Adipocyte (in vitro differentiated cells): Measurements from ENCODE around the gene STMN3.
A peak's percentile ranks its signal among the peaks of the same experiment; 100 is the strongest.

ENCODE experiments used
- DNase-seq: peaks from one replicate; pipeline ENCODE4 v3.0.0-alpha.2; 2015; ENCODE audit warnings: low read depth
- H3K27me3 ChIP-seq: replicated peaks from 2 replicates; pipeline ENCODE4 v1.7.0; 2013; ENCODE audit warnings: mild to moderate bottlenecking, low read length, moderate library complexity; ENCODE audit not compliant: control insufficient read depth, insufficient read depth
- H3K36me3 ChIP-seq: 2 replicates; pipeline ENCODE4 v1.7.0; 2013; ENCODE audit warnings: low read length, mild to moderate bottlenecking, moderate library complexity; ENCODE audit not compliant: control insufficient read depth, insufficient read depth, severe bottlenecking
- H3K4me1 ChIP-seq: 2 replicates; pipeline ENCODE4 v1.7.0; 2013; ENCODE audit warnings: mild to moderate bottlenecking, low read length, moderate library complexity; ENCODE audit not compliant: control insufficient read depth, insufficient read depth
- H3K4me3 ChIP-seq: 2 replicates; pipeline ENCODE4 v1.7.0; 2013; ENCODE audit warnings: mild to moderate bottlenecking, low read length, moderate library complexity
- H3K9ac ChIP-seq: 2 replicates; pipeline ENCODE4 v1.7.0; 2013; ENCODE audit warnings: mild to moderate bottlenecking, low read length, moderate library complexity
- H3K9me3 ChIP-seq: 2 replicates; pipeline ENCODE4 v1.7.0; 2013; ENCODE audit warnings: mild to moderate bottlenecking, low read length, moderate library complexity; ENCODE audit not compliant: control insufficient read depth

The STMN3 gene

DNA sequence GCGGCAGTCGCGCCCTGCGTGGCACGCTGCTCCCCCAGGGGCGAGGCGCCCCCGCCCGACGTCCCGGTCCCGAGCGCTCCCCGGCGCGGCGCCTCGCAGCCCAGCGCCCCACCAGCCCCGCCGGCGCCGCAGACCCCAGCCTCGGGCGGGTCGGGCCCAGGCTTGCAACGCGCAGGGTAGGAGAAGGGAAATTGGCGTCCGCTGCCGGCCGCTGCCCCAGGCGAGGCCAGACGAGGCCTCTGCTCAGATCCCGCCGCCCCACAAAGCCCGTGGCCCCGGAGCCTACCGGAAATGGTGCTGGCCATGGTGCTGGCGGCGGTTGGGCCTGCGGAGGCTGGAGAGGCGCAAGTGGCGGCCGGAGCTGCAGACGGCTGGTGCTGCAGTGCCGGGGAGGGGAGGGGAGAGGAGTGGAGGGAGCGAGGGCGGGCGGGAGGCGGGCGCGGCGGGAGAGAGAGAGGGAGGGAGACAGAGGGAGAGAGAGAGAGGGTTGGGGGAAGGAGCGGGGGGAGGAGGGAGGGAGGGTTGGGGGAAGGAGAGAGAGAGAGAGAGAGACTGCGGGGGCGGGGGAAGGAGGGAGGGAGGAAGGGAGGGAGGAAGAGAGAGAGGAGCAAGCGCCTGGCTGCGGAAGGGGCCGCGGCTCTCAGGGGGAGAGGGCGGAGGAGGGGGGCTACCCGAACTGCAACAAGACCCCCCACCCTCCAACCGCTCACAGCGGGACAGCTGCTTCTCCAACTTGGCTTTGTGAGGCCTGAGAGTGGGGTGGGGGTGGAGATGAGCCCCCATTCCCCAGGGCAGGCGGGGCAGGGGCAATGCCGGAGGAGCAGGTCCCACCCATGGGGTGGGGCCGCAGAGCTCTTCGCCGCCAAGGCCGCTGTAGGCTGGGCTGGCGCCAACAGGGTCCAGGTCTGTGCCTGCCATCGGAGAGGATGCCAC, at the start of gene STMN3:
STMN3 (minus strand) TSS at position 384 of the 933 bp plus-strand sequence; CDS start at position 305, 79 bp downstream.
- H3K36me3 ChIP-seq = no peaks in the 10 kb centered on the region
- peaks cover 8% of the 10 kb centered on the region for H3K27me3 ChIP-seq
- peak within 1 kb of the TSS; percentile 69 for H3K4me3 ChIP-seq
- peaks cover 10% of the 10 kb centered on the region for H3K4me1 ChIP-seq
- no peak within 1 kb of the TSS for H3K9ac ChIP-seq
- DNase-seq = peak; percentile 90
- no peaks in the 10 kb centered on the region for H3K9me3 ChIP-seq

GRCh38 chr20:63702036-63702665, 48.9 kb upstream of the STMN3 start:
- no peak for DNase-seq
- H3K9ac ChIP-seq = no peak overlapping the region
- peaks cover 25% of the 10 kb centered on the region for H3K36me3 ChIP-seq
- no peaks in the 10 kb centered on the region for H3K27me3 ChIP-seq
- no peak overlapping the region for H3K4me3 ChIP-seq
- H3K4me1 ChIP-seq = peaks cover 38% of the 10 kb centered on the region
- no peaks in the 10 kb centered on the region for H3K9me3 ChIP-seq

DNA sequence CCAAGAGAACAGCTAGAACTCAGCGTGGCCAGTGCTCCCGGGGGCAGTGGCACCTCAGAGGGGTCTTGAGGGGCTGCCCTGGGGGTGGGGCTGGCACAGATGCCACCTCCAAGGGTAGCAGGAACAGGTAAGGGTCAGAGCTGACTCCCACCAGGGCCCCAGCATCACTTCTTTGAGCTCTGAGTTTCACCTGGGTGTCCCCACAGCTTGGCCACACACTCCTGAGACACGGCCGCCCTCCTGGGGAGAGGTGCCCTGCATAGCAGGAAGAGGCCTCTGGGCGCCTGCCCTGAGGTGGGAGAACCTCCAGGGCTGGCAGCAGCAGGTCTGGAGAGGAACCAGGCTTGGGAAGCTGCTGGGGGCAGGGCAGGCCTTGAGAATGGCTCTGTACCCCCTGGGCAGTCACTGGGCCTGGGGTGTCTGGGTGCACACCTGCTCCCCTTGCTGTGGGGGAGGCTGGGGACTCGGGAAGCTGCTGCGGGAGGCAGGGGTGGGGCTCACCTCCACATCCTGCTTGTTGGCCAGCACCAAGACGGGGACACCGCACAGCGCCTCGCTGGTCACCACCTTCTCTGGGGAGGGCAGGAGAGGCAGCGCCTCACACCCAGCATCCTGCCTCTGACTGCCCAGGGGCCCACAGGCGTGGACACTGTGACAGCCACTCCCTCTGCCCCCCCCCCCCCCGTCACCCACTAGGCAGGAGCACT, 48.3 kb upstream of the STMN3 start:
- Histone ChIP-seq H3K36me3 (peaks cover 25% of the 10 kb centered on the region), H3K9me3 (no peaks in the 10 kb centered on the region), H3K4me1 (peaks cover 41% of the 10 kb centered on the region), H3K9ac (no peak overlapping the region), H3K27me3 (no peaks in the 10 kb centered on the region), H3K4me3 (no peak overlapping the region)
- no peak for DNase-seq

DNA sequence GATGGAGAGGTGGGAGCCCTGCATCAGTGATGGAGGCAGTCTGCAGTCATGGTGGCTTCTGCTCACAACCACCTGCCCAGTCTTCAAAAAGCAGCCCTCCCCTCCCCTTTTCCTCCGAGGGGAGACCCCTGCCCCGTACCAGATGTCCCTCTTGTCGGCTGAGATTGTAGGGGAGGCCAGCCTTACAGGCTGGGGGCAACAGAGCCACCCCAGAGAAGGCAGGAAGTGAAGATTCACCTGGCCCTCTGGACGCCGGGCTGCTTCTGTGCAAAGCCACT, 47.8 kb upstream of the STMN3 start:
- Histone ChIP-seq H3K27me3 (no peaks in the 10 kb centered on the region), H3K4me1 (peaks cover 36% of the 10 kb centered on the region), H3K9me3 (no peaks in the 10 kb centered on the region), H3K4me3 (no peak overlapping the region), H3K9ac (no peak overlapping the region), H3K36me3 (peaks cover 25% of the 10 kb centered on the region)
- no peak for DNase-seq

DNA sequence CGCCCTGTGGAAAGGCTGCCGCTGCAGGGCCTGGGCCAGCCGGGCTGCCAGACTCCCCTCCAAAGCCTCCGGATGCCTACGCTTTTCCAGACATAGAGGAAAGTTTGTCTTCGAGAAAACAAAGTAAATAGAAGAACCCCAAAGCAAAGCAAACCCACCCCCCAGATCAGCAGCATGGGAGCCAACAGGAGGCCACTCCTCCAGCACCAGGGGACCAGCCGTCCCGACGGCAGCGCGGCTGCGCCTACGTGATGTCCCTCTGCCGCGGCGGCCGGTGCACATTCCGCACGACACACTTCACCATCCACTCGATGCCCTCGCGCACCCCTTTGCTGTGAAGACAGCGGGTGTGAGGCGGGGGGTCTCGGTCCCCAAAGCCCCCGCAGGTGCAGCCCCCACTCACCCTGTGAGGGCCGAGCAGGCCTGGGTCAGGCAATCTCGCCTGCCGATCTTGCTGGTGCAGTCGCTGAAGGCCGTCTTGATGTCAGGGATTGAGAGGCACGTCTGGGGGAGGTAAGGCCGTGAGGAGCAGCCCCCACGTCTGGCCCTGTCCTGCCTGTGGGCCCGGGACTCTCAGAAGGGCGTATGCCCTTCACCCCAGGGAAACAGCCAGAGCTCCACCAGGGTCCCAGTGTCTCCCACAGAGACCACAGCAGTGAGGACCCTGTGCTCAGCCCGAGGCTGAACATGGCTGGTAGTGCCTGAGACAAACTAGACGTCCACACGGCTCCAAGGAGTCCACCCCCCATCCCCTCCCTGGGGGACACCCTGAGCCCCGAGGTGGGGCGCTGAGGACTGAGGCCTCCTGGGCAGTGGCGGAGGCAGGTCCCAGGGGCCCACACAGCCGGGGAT, 47.2 kb upstream of the STMN3 start:
- H3K9me3 ChIP-seq = no peaks in the 10 kb centered on the region
- no peak overlapping the region for H3K9ac ChIP-seq
- H3K4me3 ChIP-seq = no peak overlapping the region
- no peaks in the 10 kb centered on the region for H3K27me3 ChIP-seq
- no peak for DNase-seq
- H3K36me3 ChIP-seq = peaks cover 20% of the 10 kb centered on the region
- peaks cover 38% of the 10 kb centered on the region for H3K4me1 ChIP-seq

- Histone ChIP-seq H3K4me1 (peaks cover 39% of the 10 kb centered on the region), H3K4me3 (no peak overlapping the region), H3K27me3 (no peaks in the 10 kb centered on the region), H3K9me3 (no peaks in the 10 kb centered on the region), H3K36me3 (peaks cover 12% of the 10 kb centered on the region), H3K9ac (peak overlapping the region; percentile 83)
- DNase-seq = no peak
These were observed 46.4 kb upstream of the STMN3 start for GRCh38 chr20:63699466-63700198.

- DNase-seq = peak; percentile 81
- Histone ChIP-seq H3K4me1 (peaks cover 39% of the 10 kb centered on the region), H3K27me3 (no peaks in the 10 kb centered on the region), H3K4me3 (no peak overlapping the region), H3K9ac (peak overlapping the region; percentile 83), H3K36me3 (peaks cover 5% of the 10 kb centered on the region), H3K9me3 (no peaks in the 10 kb centered on the region)
These were observed 45.7 kb upstream of the STMN3 start for GRCh38 chr20:63698739-63699465.

DNA sequence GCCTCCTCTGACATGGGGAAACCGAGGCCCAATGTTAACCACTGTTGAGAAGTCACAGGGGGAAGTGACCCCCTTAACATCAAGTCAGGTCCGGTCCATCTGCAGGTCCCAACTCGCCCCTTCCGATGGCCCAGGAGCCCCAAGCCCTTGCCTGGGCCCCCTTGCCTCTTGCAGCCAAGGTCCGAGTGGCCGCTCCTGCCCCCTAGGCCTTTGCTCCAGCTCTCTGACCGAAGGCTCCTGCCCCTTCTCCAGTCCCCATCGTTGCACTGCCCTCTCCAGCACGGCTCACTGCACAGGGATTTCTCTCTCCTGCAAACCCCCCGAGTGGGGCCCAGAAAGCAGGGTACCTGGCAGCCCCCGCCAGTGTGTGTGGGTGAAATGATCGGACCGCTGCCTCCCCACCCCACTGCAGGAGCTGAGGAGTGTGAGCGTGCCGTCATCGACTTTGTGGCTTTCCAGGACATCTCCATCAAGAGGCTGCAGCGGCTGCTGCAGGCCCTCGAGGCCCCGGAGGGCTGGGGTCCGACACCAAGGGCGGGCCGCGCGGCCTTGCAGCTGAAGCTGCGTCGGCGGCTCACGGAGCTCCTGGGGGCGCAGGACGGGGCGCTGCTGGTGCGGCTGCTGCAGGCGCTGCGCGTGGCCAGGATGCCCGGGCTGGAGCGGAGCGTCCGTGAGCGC, 44.8 kb upstream of the STMN3 start:
- no peak overlapping the region for H3K4me3 ChIP-seq
- no peak for DNase-seq
- H3K9ac ChIP-seq = peak overlapping the region; percentile 83
- no peaks in the 10 kb centered on the region for H3K9me3 ChIP-seq
- H3K27me3 ChIP-seq = no peaks in the 10 kb centered on the region
- H3K4me1 ChIP-seq = peaks cover 39% of the 10 kb centered on the region
- H3K36me3 ChIP-seq = no peaks in the 10 kb centered on the region

- DNase-seq = no peak
- H3K4me3 ChIP-seq = no peak overlapping the region
- peaks cover 39% of the 10 kb centered on the region for H3K4me1 ChIP-seq
- peak overlapping the region; percentile 83 for H3K9ac ChIP-seq
- no peaks in the 10 kb centered on the region for H3K9me3 ChIP-seq
- H3K36me3 ChIP-seq = no peaks in the 10 kb centered on the region
- no peaks in the 10 kb centered on the region for H3K27me3 ChIP-seq
These were observed 44.2 kb upstream of the STMN3 start for GRCh38 chr20:63697357-63697867.
